DMS53 treated with DMSO at 0.1 percent for 48 hours (cell line): ENCODE measurements around the gene CTNNA2.

Experiments
- DNase-seq: peaks from one replicate; lab custom pipeline; 2025; ENCODE audit not compliant: unreplicated experiment; lab: John Stamatoyannopoulos, UW

CTNNA2 gene

GRCh38 chr2:80454628-80455027 is 941.8 kb downstream of the CTNNA2 start:
- DNase-seq: no peak

- no peak for DNase-seq
Observed at GRCh38 chr2:80459028-80459427, 946.2 kb downstream of the CTNNA2 start.

- DNase-seq: no peak
Observed at GRCh38 chr2:80461505-80462197, 948.8 kb downstream of the CTNNA2 start.

GRCh38 chr2:80462654-80463053 is 949.8 kb downstream of the CTNNA2 start:
- no peak for DNase-seq

GRCh38 chr2:80464275-80464674 is 951.4 kb downstream of the CTNNA2 start:
- DNase-seq: no peak

- no peak for DNase-seq
Observed at GRCh38 chr2:80467262-80467811, 954.5 kb downstream of the CTNNA2 start.

GRCh38 chr2:80469428-80469827 is 956.6 kb downstream of the CTNNA2 start:
- DNase-seq: no peak

- DNase-seq: no peak
Observed at GRCh38 chr2:80473069-80473468, 960.2 kb downstream of the CTNNA2 start.

GRCh38 chr2:80473796-80474195 is 960.9 kb downstream of the CTNNA2 start:
- DNase-seq: no peak

- DNase-seq: no peak
Observed at GRCh38 chr2:80475970-80476369, 963.1 kb downstream of the CTNNA2 start.

- no peak for DNase-seq
Observed at GRCh38 chr2:80476535-80477117, 963.8 kb downstream of the CTNNA2 start.

- no peak for DNase-seq
Observed at GRCh38 chr2:80482276-80482675, 969.4 kb downstream of the CTNNA2 start.

GRCh38 chr2:80489717-80490116 is 976.9 kb downstream of the CTNNA2 start:
- no peak for DNase-seq

- no peak for DNase-seq
Observed at GRCh38 chr2:80490964-80491363, 978.1 kb downstream of the CTNNA2 start.

GRCh38 chr2:80496346-80496745 is 983.5 kb downstream of the CTNNA2 start:
- no peak for DNase-seq

- no peak for DNase-seq
Observed at GRCh38 chr2:80496775-80497174, 983.9 kb downstream of the CTNNA2 start.

- no peak for DNase-seq
Observed at GRCh38 chr2:80499095-80499494, 986.2 kb downstream of the CTNNA2 start.

- no peak for DNase-seq
Observed at GRCh38 chr2:80501874-80502624, 989.2 kb downstream of the CTNNA2 start.

- no peak for DNase-seq
Observed at GRCh38 chr2:80506563-80506962, 993.7 kb downstream of the CTNNA2 start.

GRCh38 chr2:80510716-80511115 is 997.9 kb downstream of the CTNNA2 start:
- no peak for DNase-seq

- DNase-seq: no peak
Observed at GRCh38 chr2:80515964-80516363, 1003.1 kb downstream of the CTNNA2 start.

- no peak for DNase-seq
Observed at GRCh38 chr2:80517316-80517715, 1004.5 kb downstream of the CTNNA2 start.
